GM12878 (cell line): ENCODE results near the gene SHQ1. TPM values are rescaled to one million over a fixed set of nuclear protein-coding genes. Genes with fewer than 3 reads are reported as not detected.

Experiments used
- ATAC-seq: fragments of 200-7000 bp; cut with Tn5 transposase; 3 replicates; pipeline ENCODE4 v1.9.1; 2020; ENCODE audit warnings: mild to moderate bottlenecking, moderate library complexity
- Bru-seq: library from RNA; stranded (reverse); fragments of 400-500 nt; gene quantifications from one replicate; lab custom pipeline; 2021; lab: Mats Ljungman, UMichigan
- BruChase-seq, 2 experiments: library from RNA; stranded (reverse); fragments of 400-500 nt; gene quantifications; one replicate each; lab custom pipeline; 2021; lab: Mats Ljungman, UMichigan
- BruUV-seq: library from RNA; stranded (reverse); fragments of 400-500 nt; replicated peaks from 2 replicates; lab custom pipeline; 2021; lab: Mats Ljungman, UMichigan
- CTCF ChIA-PET: fragments of 300-600 bp; sonication (Branson Sonifier 250); formaldehyde crosslinking; extraction: SDS; loops from one replicate; lab custom pipeline; 2021; ENCODE audit warnings: inconsistent platforms; lab: Yijun Ruan, JAX
- POLR2A ChIA-PET: fragments of 350-600 bp; formaldehyde crosslinking; extraction: SDS; loops from one replicate; lab custom pipeline; 2021; ENCODE audit warnings: inconsistent platforms; lab: Charles Lee
- RAD21 ChIA-PET: fragments of 300-600 bp; sonication (Branson Sonifier 250); formaldehyde crosslinking; loops from one replicate; lab custom pipeline; 2023; ENCODE audit warnings: antibody characterized with exemption; ENCODE audit not compliant: unreplicated experiment; lab: Charles Lee
- SMC1A ChIA-PET: fragments of 300-600 bp; sonication (Branson Sonifier 250); formaldehyde crosslinking; loops from one replicate; lab custom pipeline; 2023; ENCODE audit not compliant: unreplicated experiment, uncharacterized antibody; lab: Charles Lee
- DNase-seq: peaks from one replicate; pipeline ENCODE4 v3.0.0-alpha.2; 2011; ENCODE audit warnings: low read depth, low spot score
- FAIRE-seq: peaks from 3 replicates; lab custom pipeline; 2011; peaks lifted over from hg19 to GRCh38; lab: Jason Lieb, UNC
- H2AFZ ChIP-seq: 2 replicates; pipeline ENCODE4 v1.6.0; 2011; ENCODE audit warnings: low read depth, low read length, control low read depth; ENCODE audit not compliant: control insufficient read depth
- H3K27ac ChIP-seq: 2 replicates; pipeline ENCODE4 v1.5.1; 2011; ENCODE audit warnings: control low read depth; ENCODE audit not compliant: control insufficient read depth, insufficient read depth
- H3K27me3 ChIP-seq, 2 experiments: replicated peaks in 1 of 2; 2 replicates each; pipeline versions ENCODE4 v1.6.0 to v1.6.1; 2011; ENCODE audit warnings: low read length in 1 of 2; ENCODE audit not compliant: control insufficient read depth in 2 of 2, insufficient read depth in 2 of 2
- H3K36me3 ChIP-seq, 2 experiments: 2 replicates each; pipeline ENCODE4 v1.5.1; 2011; ENCODE audit warnings: low read length in 1 of 2; ENCODE audit not compliant: control insufficient read depth in 2 of 2, insufficient read depth in 2 of 2
- H3K4me1 ChIP-seq: 2 replicates; pipeline ENCODE4 v1.6.1; 2011; ENCODE audit warnings: mild to moderate bottlenecking, low read length, moderate library complexity, mixed read lengths; ENCODE audit not compliant: control insufficient read depth, insufficient read depth
- H3K4me2 ChIP-seq: 2 replicates; pipeline ENCODE4 v1.6.0; 2011; ENCODE audit warnings: control low read depth; ENCODE audit not compliant: control insufficient read depth, insufficient read depth
- H3K4me3 ChIP-seq: fragments of 200-600 bp; sonication (generic); 2 replicates; pipeline ENCODE4 v1.5.1; 2016
- H3K79me2 ChIP-seq: 2 replicates; pipeline ENCODE4 v1.6.0; 2011; ENCODE audit warnings: low read length; ENCODE audit not compliant: control insufficient read depth, insufficient read depth
- H3K9ac ChIP-seq: 2 replicates; pipeline ENCODE4 v1.8.0; 2011; ENCODE audit warnings: low read length, control low read depth, mixed read lengths; ENCODE audit not compliant: control insufficient read depth, insufficient read depth
- H3K9me3 ChIP-seq: replicated peaks from 3 replicates; pipeline ENCODE4 v1.5.1; 2011; ENCODE audit warnings: mild to moderate bottlenecking, low read length; ENCODE audit not compliant: control insufficient read depth, insufficient read depth
- H4K20me1 ChIP-seq: 2 replicates; pipeline ENCODE4 v1.6.0; 2011; ENCODE audit not compliant: control insufficient read depth, insufficient read depth
- HDAC2 ChIP-seq: fragments of 200-600 bp; sonication (generic); IDR thresholded peaks from 2 replicates; pipeline ENCODE4 v1.6.1; 2017
- JUNB ChIP-seq: IDR thresholded peaks from 2 replicates; pipeline ENCODE4 v1.6.1; 2016; ENCODE audit warnings: antibody characterized with exemption, mild to moderate bottlenecking
- SIX5 ChIP-seq: IDR thresholded peaks from 2 replicates; pipeline ENCODE4 v1.6.1; 2011; ENCODE audit warnings: mild to moderate bottlenecking, low read depth, low read length, moderate library complexity; ENCODE audit not compliant: severe bottlenecking
- SMARCA5 ChIP-seq: fragments of 450-650 bp; IDR thresholded peaks from 2 replicates; pipeline ENCODE4 v1.6.1; 2017; ENCODE audit warnings: mild to moderate bottlenecking
- STAT3 ChIP-seq: IDR thresholded peaks from 2 replicates; pipeline ENCODE4 v1.6.1; 2011; ENCODE audit warnings: low read depth, low read length, improper control_type of control experiment
- TCF7 ChIP-seq: IDR thresholded peaks from 2 replicates; pipeline ENCODE4 v1.6.1; 2014; ENCODE audit warnings: antibody characterized with exemption, borderline replicate concordance
- ZBED1 ChIP-seq: IDR thresholded peaks from 2 replicates; pipeline ENCODE4 v1.6.1; 2016; ENCODE audit warnings: borderline replicate concordance
- WGBS: methylation state at CpG from one replicate; pipeline ENCODE4 v1.1.6; 2016; ENCODE audit warnings: low lambda C conversion rate; ENCODE audit not compliant: insufficient replicate concordance, insufficient coverage; ENCODE audit errors: missing lambda C conversion rate; 5-methylcytosine and 5-hydroxymethylcytosine counted together
- in situ Hi-C: fragments of 300-500 bp; cut with MboI; formaldehyde crosslinking; loops from 9 replicates; pipeline ENCODE4 v1.14.3; 2018; ENCODE audit warnings: mixed read lengths
- intact Hi-C: fragments of 100-400 bp; cut with micrococcal nuclease; formaldehyde crosslinking; loops from one replicate; pipeline ENCODE4 v1.14.2; 2022; ENCODE audit not compliant: unreplicated experiment
- long read RNA-seq, 2 experiments: library from polyadenylated mRNA; unstranded; transcript quantifications; one replicate each; pipeline ENCODE4 v2.0.0, GENCODE V29; 2019 to 2020
- polyA minus RNA-seq, 3 experiments: library from RNA; depleted of rRNA, polyadenylated mRNA; stranded (reverse); fragments of >200 nt; gene quantifications; 2 replicates each; pipeline ENCODE4 v1.2.3, GENCODE V29; 2011
- polyA plus RNA-seq, 11 experiments: library from polyadenylated mRNA; depleted of rRNA in 4 of 11; unstranded in 6 of 11; stranded (reverse) in 5 of 11; fragments of >200 nt; fragmentation: Nextera tagmentation in 4 of 11; fragmentation: Illumina TruSeq in 1 of 11; extraction: Ambion mirVana in 4 of 11; extraction: Trizol in 1 of 11; gene quantifications; 1 replicate in 1 of 11; 2 replicates in 10 of 11; pipeline versions ENCODE4 v1.2.1 to v1.2.3, GENCODE V29; 2011 to 2016; ENCODE audit warnings: inconsistent platforms in 2 of 11, missing spikeins in 2 of 11, low read depth in 1 of 11
- total RNA-seq, 4 experiments: library from RNA; depleted of rRNA in 3 of 4; stranded (reverse); fragments of >200 nt in 3 of 4; fragmentation: Illumina TruSeq in 1 of 4; extraction: Trizol in 1 of 4; gene quantifications; 2 replicates each; pipeline versions ENCODE4 v1.2.1 to v1.2.3, GENCODE V29; 2013 to 2021
- TF ChIP-seq, protein P1 (sequence below): fragments of 450-650 bp; IDR thresholded peaks from 2 replicates; pipeline ENCODE4 v1.6.1; 2018; ENCODE audit warnings: borderline replicate concordance, mild to moderate bottlenecking; ENCODE audit not compliant: partially characterized antibody
- TF ChIP-seq, protein P2 (sequence below): fragments of 450-650 bp; IDR thresholded peaks from 2 replicates; pipeline ENCODE4 v1.6.1; 2017; ENCODE audit warnings: mild to moderate bottlenecking, low read depth, inconsistent platforms; ENCODE audit not compliant: poor library complexity, severe bottlenecking

The SHQ1 gene
- 75.1 and 83.6 TPM in 2 replicates for total RNA-seq (2013; cell fraction: nucleolus; rRNA removed)
- 25.9 and 28.1 TPM in 2 replicates for total RNA-seq (2014; rRNA removed)
- 23.5 and 25.9 TPM in 2 replicates for total RNA-seq (2014; rRNA removed; fragmentation: Illumina TruSeq; extraction: Trizol)
- total RNA-seq (2021) = 30.3 and 34.2 TPM in 2 replicates
- 11.7 TPM for polyA plus RNA-seq (2011; ENCODE audit: low read depth)
- polyA plus RNA-seq (2011; rRNA removed) = 23.0 and 28.9 TPM in 2 replicates
- polyA plus RNA-seq (2011; cell fraction: cytosol; rRNA removed) = 12.8 and 13.5 TPM in 2 replicates
- polyA plus RNA-seq (2011; cell fraction: nucleus; rRNA removed) = 10.1 and 14.0 TPM in 2 replicates
- 14.4 and 15.3 TPM in 2 replicates for polyA plus RNA-seq (2012)
- polyA plus RNA-seq (2014; fragmentation: Illumina TruSeq; extraction: Trizol) = 22.8 and 23.6 TPM in 2 replicates
- 10 to 100 TPM; 12.6 to 12.8 TPM for polyA plus RNA-seq (2014; fragmentation: Nextera tagmentation; extraction: Ambion mirVana)
- 18.1 and 20.2 TPM in 2 replicates for polyA plus RNA-seq (2014; rRNA removed)
- polyA plus RNA-seq (2016; fragmentation: Nextera tagmentation; extraction: Ambion mirVana) = 10 to 100 TPM; 46.0 to 51.7 TPM
- polyA minus RNA-seq (2011; rRNA and poly(A)+ RNA removed) = 15.8 and 20.3 TPM in 2 replicates
- polyA minus RNA-seq (2011; cell fraction: cytosol; rRNA and poly(A)+ RNA removed) = 7.5 and 9.4 TPM in 2 replicates
- polyA minus RNA-seq (2011; cell fraction: nucleus; rRNA and poly(A)+ RNA removed) = 33.1 and 66.4 TPM in 2 replicates
- percentile 72 among the genes with signal in this experiment for Bru-seq, nascent RNA
- percentile 76 among the genes with signal in this experiment for BruChase-seq, experiment 1, labeled RNA remaining after a 6-hour chase
- BruChase-seq, experiment 2, labeled RNA remaining after a 2-hour chase = percentile 76 among the genes with signal in this experiment
- long read RNA-seq, experiment 1, transcript SHQ1-201 (11 exons, 2,879 nt) = major isoform, 38 of 51 reads
- long read RNA-seq, experiment 1, partial matches to known transcripts = 6 of 51 reads
- long read RNA-seq, experiment 1, other reads (novel, unspliced or antisense) = 6 of 51 reads
- long read RNA-seq, experiment 2, transcript SHQ1-202 (11 exons, 2,844 nt) = minor isoform, 6 of 382 reads
- long read RNA-seq, experiment 2, transcript SHQ1-201 (11 exons, 2,879 nt) = major isoform, 335 of 382 reads
- long read RNA-seq, experiment 2, partial matches to known transcripts = 15 of 382 reads
- long read RNA-seq, experiment 2, other reads (novel, unspliced or antisense) = 26 of 382 reads

DNA sequence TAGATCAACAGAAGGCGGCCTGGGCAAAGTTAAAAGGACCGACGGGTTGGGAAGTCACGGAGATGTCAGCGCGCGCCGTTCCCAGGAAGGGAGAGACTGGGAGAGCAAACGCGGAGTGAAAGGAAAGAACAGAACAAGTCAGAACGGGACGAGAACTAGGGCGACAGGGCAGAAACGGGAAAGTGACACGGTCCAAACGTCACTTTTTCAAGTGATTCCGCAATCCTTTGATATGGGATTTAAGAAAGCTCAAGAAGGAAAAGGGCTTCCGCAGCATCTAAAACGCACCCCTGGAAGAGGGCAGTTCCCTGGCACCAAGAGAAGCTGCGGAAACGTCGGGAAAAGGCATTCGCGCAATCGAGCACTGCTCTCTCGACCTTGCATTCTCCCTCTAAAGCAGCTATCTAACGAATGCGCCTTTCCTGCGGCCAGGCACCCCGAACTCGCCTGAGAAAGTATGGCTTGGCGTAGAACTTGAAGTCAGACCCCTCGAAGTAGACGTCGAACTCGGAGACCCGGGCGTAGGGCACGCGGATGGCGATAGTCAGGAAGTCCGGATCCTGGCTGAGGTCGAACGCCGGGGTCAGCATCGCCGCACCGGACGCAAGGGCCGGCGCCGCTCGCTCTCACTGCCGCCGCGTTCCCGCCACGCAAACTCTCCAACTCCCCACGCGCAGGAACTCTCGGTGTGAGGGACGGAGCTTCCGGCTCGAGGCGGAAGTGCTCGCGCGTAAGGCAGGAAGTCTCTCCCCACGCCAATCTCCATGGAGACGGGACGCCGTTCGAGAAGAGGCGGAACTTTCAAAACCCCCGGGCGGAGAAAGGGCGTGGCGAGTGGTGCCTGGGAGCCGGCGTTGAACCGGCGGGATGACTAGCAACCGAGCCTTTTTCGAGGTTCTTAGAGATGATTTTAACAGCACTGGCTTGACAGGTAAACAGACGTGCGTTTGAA is at the start of gene SHQ1:
TSS of gene SHQ1 (minus strand) at position 695 of the 952 bp plus-strand sequence. CDS start at position 590, 105 bp downstream.
- ChIA-PET CTCF (interaction anchor here (0.6 to 2.2 kb wide), 6 partner anchors 25 to 1024 kb away, joined by 3 to 11 read pairs (median 5); no protein-coding TSS in a partner anchor), POLR2A (interaction anchor here (0.6 kb wide), 1 partner anchor 1867 kb away, joined by 5 read pairs; no protein-coding TSS in a partner anchor), RAD21 (interaction anchor here (0.6 to 2.1 kb wide), 8 partner anchors 13 to 654 kb away, joined by 3 to 8 read pairs (median 4); partner anchors contain the start of gene PPP4R2), SMC1A (interaction anchor here (1.0 to 4.9 kb wide), 4 partner anchors 27 to 182 kb away, joined by 3 to 43 read pairs (median 6); no protein-coding TSS in a partner anchor)
- no peaks in the 10 kb centered on the region for H3K27me3 ChIP-seq
- peak within 1 kb of the TSS; percentile 79 for H3K9ac ChIP-seq
- H3K4me2 ChIP-seq = peak within 1 kb of the TSS; percentile 92
- peaks cover 31% of the 10 kb centered on the region for H3K79me2 ChIP-seq
- H3K9me3 ChIP-seq = no peaks in the 10 kb centered on the region
- in situ Hi-C loops = no loop called here
- intact Hi-C loops = loop anchor here (2.0 kb wide), 1 partner anchor 149 kb away; the partner anchor contains the start of gene PPP4R2
- peak within 1 kb of the TSS; percentile 97 for H3K4me3 ChIP-seq
- ATAC-seq (peak; percentile 88), FAIRE-seq (peak; percentile 65), DNase-seq (peak; percentile 81)
- no peaks in the 10 kb centered on the region for H3K36me3 ChIP-seq
- peaks cover 35% of the 10 kb centered on the region for H3K4me1 ChIP-seq
- WGBS = under 1% methylated on average over 86 of the region's 86 CpGs
- H2AFZ ChIP-seq = peak within 1 kb of the TSS; percentile 95
- BruUV-seq = TSS peak; percentile 69
- no peaks in the 10 kb centered on the region for H4K20me1 ChIP-seq
- peak within 1 kb of the TSS; percentile 79 for H3K27ac ChIP-seq
- TF ChIP-seq STAT3 (no peak), TCF7 (no peak), HDAC2 (no peak), JUNB (no peak), SMARCA5 (no peak), SIX5 (peak; percentile 30), ZBED1 (no peak; the same call in 1 of the 2 replicates)
- TF ChIP-seq, protein P1, sequence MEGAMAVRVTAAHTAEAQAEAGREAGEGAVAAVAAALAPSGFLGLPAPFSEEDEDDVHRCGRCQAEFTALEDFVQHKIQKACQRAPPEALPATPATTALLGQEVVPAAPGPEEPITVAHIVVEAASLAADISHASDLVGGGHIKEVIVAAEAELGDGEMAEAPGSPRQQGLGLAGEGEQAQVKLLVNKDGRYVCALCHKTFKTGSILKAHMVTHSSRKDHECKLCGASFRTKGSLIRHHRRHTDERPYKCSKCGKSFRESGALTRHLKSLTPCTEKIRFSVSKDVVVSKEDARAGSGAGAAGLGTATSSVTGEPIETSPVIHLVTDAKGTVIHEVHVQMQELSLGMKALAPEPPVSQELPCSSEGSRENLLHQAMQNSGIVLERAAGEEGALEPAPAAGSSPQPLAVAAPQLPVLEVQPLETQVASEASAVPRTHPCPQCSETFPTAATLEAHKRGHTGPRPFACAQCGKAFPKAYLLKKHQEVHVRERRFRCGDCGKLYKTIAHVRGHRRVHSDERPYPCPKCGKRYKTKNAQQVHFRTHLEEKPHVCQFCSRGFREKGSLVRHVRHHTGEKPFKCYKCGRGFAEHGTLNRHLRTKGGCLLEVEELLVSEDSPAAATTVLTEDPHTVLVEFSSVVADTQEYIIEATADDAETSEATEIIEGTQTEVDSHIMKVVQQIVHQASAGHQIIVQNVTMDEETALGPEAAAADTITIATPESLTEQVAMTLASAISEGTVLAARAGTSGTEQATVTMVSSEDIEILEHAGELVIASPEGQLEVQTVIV = peak; percentile 79
- TF ChIP-seq, protein P2, sequence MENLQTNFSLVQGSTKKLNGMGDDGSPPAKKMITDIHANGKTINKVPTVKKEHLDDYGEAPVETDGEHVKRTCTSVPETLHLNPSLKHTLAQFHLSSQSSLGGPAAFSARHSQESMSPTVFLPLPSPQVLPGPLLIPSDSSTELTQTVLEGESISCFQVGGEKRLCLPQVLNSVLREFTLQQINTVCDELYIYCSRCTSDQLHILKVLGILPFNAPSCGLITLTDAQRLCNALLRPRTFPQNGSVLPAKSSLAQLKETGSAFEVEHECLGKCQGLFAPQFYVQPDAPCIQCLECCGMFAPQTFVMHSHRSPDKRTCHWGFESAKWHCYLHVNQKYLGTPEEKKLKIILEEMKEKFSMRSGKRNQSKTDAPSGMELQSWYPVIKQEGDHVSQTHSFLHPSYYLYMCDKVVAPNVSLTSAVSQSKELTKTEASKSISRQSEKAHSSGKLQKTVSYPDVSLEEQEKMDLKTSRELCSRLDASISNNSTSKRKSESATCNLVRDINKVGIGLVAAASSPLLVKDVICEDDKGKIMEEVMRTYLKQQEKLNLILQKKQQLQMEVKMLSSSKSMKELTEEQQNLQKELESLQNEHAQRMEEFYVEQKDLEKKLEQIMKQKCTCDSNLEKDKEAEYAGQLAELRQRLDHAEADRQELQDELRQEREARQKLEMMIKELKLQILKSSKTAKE = no peak
